ENCODE data around the gene DLGAP4. TPM values are rescaled to one million over a fixed set of nuclear protein-coding genes. Genes with fewer than 3 reads are reported as not detected.

DLGAP4 gene
- total and polyA plus RNA-seq, 10 of the 15 experiments (the other 5 are each of a cell fraction or from before 2014, with no cell fraction given), result 0.42 to 43.3 (median 19.0) TPM

- no peak for TF ChIP-seq ZBTB11 (CRISPR knock-in tag; IDR thresholded peaks at IDR 0.05)
- TF ChIP-seq, protein P1, sequence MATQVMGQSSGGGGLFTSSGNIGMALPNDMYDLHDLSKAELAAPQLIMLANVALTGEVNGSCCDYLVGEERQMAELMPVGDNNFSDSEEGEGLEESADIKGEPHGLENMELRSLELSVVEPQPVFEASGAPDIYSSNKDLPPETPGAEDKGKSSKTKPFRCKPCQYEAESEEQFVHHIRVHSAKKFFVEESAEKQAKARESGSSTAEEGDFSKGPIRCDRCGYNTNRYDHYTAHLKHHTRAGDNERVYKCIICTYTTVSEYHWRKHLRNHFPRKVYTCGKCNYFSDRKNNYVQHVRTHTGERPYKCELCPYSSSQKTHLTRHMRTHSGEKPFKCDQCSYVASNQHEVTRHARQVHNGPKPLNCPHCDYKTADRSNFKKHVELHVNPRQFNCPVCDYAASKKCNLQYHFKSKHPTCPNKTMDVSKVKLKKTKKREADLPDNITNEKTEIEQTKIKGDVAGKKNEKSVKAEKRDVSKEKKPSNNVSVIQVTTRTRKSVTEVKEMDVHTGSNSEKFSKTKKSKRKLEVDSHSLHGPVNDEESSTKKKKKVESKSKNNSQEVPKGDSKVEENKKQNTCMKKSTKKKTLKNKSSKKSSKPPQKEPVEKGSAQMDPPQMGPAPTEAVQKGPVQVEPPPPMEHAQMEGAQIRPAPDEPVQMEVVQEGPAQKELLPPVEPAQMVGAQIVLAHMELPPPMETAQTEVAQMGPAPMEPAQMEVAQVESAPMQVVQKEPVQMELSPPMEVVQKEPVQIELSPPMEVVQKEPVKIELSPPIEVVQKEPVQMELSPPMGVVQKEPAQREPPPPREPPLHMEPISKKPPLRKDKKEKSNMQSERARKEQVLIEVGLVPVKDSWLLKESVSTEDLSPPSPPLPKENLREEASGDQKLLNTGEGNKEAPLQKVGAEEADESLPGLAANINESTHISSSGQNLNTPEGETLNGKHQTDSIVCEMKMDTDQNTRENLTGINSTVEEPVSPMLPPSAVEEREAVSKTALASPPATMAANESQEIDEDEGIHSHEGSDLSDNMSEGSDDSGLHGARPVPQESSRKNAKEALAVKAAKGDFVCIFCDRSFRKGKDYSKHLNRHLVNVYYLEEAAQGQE (IDR thresholded peaks at IDR 0.05; ENCODE audit: low read depth, low read length), result no peak
- no peak for TF ChIP-seq PAX8 (IDR thresholded peaks at IDR 0.05)
- no peak for TF ChIP-seq LARP7 (IDR thresholded peaks at IDR 0.05)
Observed at GRCh38 chr20:36481380-36482043, 175.4 kb downstream of the DLGAP4 start (continued).

Data from GM12878 (cell line).